ENCODE results near the gene UBE2Q1.
A peak's percentile ranks its signal among the peaks of the same experiment; 100 is the strongest.

Gene UBE2Q1

DNA sequence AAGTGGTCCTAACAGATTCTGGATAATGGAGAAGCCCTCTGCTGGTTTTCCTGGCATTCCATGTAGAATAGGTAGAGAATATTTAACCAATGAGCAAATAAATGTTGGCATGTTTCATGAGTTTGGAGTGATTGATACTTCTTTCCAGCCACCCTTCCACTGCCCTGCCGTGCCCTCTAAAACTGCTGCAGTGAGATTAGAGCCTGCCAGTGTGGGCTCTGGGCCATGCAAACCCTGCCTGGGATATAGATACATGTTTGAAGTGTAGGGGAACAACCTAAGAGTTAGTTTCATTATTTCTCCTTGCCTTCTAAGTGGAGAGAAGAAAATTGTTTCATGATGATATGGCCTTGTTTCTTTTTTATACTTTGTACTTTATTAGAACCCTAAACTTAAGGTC lies 10.4 kb downstream of the UBE2Q1 start:
- TF ChIP-seq, protein P1, sequence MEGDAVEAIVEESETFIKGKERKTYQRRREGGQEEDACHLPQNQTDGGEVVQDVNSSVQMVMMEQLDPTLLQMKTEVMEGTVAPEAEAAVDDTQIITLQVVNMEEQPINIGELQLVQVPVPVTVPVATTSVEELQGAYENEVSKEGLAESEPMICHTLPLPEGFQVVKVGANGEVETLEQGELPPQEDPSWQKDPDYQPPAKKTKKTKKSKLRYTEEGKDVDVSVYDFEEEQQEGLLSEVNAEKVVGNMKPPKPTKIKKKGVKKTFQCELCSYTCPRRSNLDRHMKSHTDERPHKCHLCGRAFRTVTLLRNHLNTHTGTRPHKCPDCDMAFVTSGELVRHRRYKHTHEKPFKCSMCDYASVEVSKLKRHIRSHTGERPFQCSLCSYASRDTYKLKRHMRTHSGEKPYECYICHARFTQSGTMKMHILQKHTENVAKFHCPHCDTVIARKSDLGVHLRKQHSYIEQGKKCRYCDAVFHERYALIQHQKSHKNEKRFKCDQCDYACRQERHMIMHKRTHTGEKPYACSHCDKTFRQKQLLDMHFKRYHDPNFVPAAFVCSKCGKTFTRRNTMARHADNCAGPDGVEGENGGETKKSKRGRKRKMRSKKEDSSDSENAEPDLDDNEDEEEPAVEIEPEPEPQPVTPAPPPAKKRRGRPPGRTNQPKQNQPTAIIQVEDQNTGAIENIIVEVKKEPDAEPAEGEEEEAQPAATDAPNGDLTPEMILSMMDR (IDR thresholded peaks at IDR 0.05; ENCODE audit: low read depth, low read length) = no peak

GRCh38 chr1:154547105-154547732 lies 11.2 kb downstream of the UBE2Q1 start:
- H3K9me3 ChIP-seq (ENCODE audit: severe bottlenecking) = no peaks in the 10 kb centered on the region
- TF ChIP-seq, protein P1 (IDR thresholded peaks at IDR 0.05; ENCODE audit: low read depth, low read length) = no peak
- no peak overlapping the region for H3K27ac ChIP-seq
- H3K36me3 ChIP-seq = peaks cover 37% of the 10 kb centered on the region
- no peak for DNase-seq
- H3K27me3 ChIP-seq (ENCODE audit: insufficient read depth, low read depth, severe bottlenecking) = peaks cover 36% of the 10 kb centered on the region
- no peak overlapping the region for H3K4me3 ChIP-seq (ENCODE audit: low read depth, low read length)

More for the DNA sequence above, 10.4 kb downstream of the UBE2Q1 start:
- no peak for DNase-seq
- Histone ChIP-seq H3K4me3 (ENCODE audit: low read depth, low read length) (no peak overlapping the region), H3K27me3 (ENCODE audit: insufficient read depth, low read depth, severe bottlenecking) (peaks cover 28% of the 10 kb centered on the region), H3K27ac (no peak overlapping the region), H3K9me3 (ENCODE audit: severe bottlenecking) (no peaks in the 10 kb centered on the region), H3K36me3 (peaks cover 45% of the 10 kb centered on the region)

DNA sequence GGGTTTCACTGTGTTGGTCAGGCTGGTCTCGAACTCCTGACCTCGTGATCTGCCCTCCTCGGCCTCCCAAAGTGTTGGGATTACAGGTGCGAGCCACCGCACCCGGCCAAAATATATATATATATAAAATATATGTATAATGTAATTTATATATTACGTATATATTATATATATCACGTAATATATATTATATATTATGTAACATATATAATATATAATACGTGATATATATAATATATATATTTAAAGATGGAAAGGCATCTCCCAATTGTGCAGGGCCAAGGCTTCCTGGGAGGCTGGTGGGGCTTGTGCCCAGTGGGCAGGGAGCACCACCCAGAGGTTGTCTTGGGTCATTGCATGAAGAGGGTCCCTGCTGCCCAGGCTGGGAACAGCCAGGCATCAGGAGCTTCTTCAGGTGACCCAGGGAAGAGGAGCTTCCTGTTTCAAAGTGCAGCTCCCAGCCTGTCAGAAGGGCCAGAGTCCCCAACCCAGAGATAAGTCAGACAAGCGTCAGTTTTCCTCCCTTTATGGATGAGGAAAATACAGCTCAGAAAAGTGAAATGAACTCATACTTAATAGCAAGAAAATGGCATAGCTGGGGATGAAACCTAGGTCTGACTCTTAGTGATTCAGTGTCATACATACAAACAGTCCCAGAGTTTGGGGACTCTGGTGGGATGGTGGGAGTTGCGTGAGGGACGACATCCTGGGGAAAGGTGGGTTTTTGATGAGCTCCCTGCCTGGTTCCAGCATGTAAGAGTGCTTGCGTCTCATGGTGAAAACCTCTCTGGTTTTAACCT lies 12.0 kb downstream of the UBE2Q1 start:
- Histone ChIP-seq H3K27ac (no peak overlapping the region), H3K4me3 (ENCODE audit: low read depth, low read length) (no peak overlapping the region), H3K9me3 (ENCODE audit: severe bottlenecking) (no peaks in the 10 kb centered on the region), H3K27me3 (ENCODE audit: insufficient read depth, low read depth, severe bottlenecking) (peaks cover 44% of the 10 kb centered on the region), H3K36me3 (peaks cover 30% of the 10 kb centered on the region)
- peak; percentile 91 for DNase-seq
- TF ChIP-seq, protein P1 (IDR thresholded peaks at IDR 0.05; ENCODE audit: low read depth, low read length) = peak; percentile 99

GRCh38 chr1:154541231-154541630 lies 17.2 kb downstream of the UBE2Q1 start:
- Histone ChIP-seq H3K4me3 (ENCODE audit: low read depth, low read length) (no peak overlapping the region), H3K9me3 (ENCODE audit: severe bottlenecking) (no peaks in the 10 kb centered on the region), H3K27me3 (ENCODE audit: insufficient read depth, low read depth, severe bottlenecking) (peaks cover 96% of the 10 kb centered on the region), H3K27ac (no peak overlapping the region), H3K36me3 (no peaks in the 10 kb centered on the region)
- TF ChIP-seq, protein P1 (IDR thresholded peaks at IDR 0.05; ENCODE audit: low read depth, low read length) = no peak
- DNase-seq = no peak

DNA sequence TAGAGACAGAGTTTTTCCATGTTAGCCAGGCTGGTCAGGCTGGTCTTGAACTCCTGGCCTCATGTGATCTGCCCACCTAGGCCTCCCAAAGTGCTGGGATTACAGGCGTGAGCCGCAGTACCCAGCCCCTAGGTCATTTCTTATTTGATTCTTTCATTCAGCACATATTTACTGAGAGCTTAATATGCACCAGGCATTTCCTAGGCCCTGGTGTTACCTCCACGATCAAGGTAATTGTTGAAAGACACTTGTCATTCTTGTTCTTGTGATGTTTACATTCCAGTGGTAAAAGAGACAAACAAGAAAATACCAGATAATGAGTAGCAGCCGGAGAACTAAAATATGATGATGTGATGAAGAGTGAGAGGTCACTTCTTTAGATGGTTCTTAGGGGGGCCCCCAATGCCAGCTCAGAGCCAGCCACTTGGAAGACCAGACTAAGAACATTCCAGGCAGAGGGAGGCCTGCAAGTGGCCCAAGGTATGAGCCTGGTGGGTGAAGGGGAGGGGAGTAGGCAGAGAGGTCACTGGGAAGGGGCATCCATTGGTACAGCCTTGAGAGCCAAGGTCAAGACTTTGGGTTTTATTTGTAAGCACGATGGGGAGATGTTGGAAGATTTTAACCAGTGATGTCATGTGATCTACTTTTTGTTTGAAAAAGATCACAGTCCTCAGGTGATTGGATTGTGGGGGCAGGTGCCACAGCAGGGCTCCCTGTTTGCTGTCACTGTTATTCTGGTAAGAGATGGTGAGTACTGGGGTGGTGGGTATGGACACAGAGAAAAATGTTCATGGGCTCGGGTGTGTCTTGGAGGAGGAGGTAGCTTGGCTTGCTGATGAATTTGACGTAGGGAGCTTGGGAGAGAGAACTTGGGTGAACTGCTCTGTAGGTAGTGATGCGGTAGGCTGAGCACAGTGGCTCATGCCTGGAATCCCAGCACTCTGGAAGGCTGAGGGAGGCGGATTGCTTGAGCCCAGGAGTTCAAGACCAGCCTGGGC lies 18.7 kb downstream of the UBE2Q1 start:
- Histone ChIP-seq H3K27ac (no peak overlapping the region), H3K4me3 (ENCODE audit: low read depth, low read length) (no peak overlapping the region), H3K9me3 (ENCODE audit: severe bottlenecking) (no peaks in the 10 kb centered on the region), H3K36me3 (no peaks in the 10 kb centered on the region), H3K27me3 (ENCODE audit: insufficient read depth, low read depth, severe bottlenecking) (peaks cover 100% of the 10 kb centered on the region)
- DNase-seq = no peak
- TF ChIP-seq, protein P1 (IDR thresholded peaks at IDR 0.05; ENCODE audit: low read depth, low read length) = no peak
